H9 (cell line): ENCODE results near the gene EXOC8. TPM values are rescaled to one million over a fixed set of nuclear protein-coding genes. Genes with fewer than 3 reads are reported as not detected.

Source experiments
- DNase-seq: peaks from one replicate; pipeline ENCODE4 v3.0.0-alpha.2; 2017
- H2AFZ ChIP-seq: one replicate; pipeline ENCODE4 v1.6.1; 2013; ENCODE audit warnings: mild to moderate bottlenecking, low read length, control low read depth, moderate library complexity
- H2AK5ac ChIP-seq: 2 replicates; pipeline ENCODE4 v1.6.1; 2013; ENCODE audit warnings: low read length, control low read depth, mixed read lengths; ENCODE audit not compliant: insufficient read length
- H2BK120ac ChIP-seq: one replicate; pipeline ENCODE4 v1.6.1; 2013; ENCODE audit warnings: low read depth, mild to moderate bottlenecking, low read length, control low read depth, inconsistent platforms; ENCODE audit not compliant: poor library complexity, severe bottlenecking
- H2BK12ac ChIP-seq: 2 replicates; pipeline ENCODE4 v1.6.1; 2013; ENCODE audit warnings: low read length, control low read depth, mixed read lengths, low read depth; ENCODE audit not compliant: insufficient read length
- H2BK15ac ChIP-seq: 2 replicates; pipeline ENCODE4 v1.6.1; 2013; ENCODE audit warnings: low read depth, low read length, control low read depth
- H2BK20ac ChIP-seq: one replicate; pipeline ENCODE4 v1.6.1; 2013; ENCODE audit warnings: low read depth, mild to moderate bottlenecking, low read length, control low read depth, inconsistent platforms; ENCODE audit not compliant: poor library complexity, severe bottlenecking
- H2BK5ac ChIP-seq: 2 replicates; pipeline ENCODE4 v1.6.1; 2013; ENCODE audit warnings: low read length, control low read depth, mixed read lengths; ENCODE audit not compliant: insufficient read length
- H3K14ac ChIP-seq: 2 replicates; pipeline ENCODE4 v1.6.1; 2013; ENCODE audit warnings: low read length, control low read depth; ENCODE audit not compliant: insufficient read depth
- H3K18ac ChIP-seq: 2 replicates; pipeline ENCODE4 v1.6.1; 2013; ENCODE audit warnings: low read depth, mild to moderate bottlenecking, mixed read lengths, low read length, control low read depth; ENCODE audit not compliant: insufficient read length
- H3K23ac ChIP-seq: 2 replicates; pipeline ENCODE4 v1.6.1; 2013; ENCODE audit warnings: low read length, control low read depth, mixed read lengths, low read depth; ENCODE audit not compliant: insufficient read length
- H3K23me2 ChIP-seq: 2 replicates; pipeline ENCODE4 v1.6.1; 2013; ENCODE audit warnings: low read depth, mild to moderate bottlenecking, mixed read lengths, low read length, control low read depth; ENCODE audit not compliant: insufficient read length, poor library complexity, severe bottlenecking
- H3K27ac ChIP-seq: 2 replicates; pipeline ENCODE4 v1.5.1; 2013; ENCODE audit warnings: low read length, control low read depth, mixed read lengths, low read depth; ENCODE audit not compliant: insufficient read length
- H3K27me3 ChIP-seq: 2 replicates; pipeline ENCODE4 v1.6.1; 2013; ENCODE audit warnings: low read length, control low read depth, inconsistent platforms; ENCODE audit not compliant: insufficient read depth
- H3K4ac ChIP-seq: 2 replicates; pipeline ENCODE4 v1.6.1; 2013; ENCODE audit warnings: low read depth, mild to moderate bottlenecking, control low read depth, inconsistent platforms, low read length, moderate library complexity
- H3K4me1 ChIP-seq: 2 replicates; pipeline ENCODE4 v1.6.1; 2013; ENCODE audit warnings: low read length, control low read depth, inconsistent platforms; ENCODE audit not compliant: insufficient read depth
- H3K4me2 ChIP-seq: 2 replicates; pipeline ENCODE4 v1.6.1; 2013; ENCODE audit warnings: low read length, control low read depth, mixed read lengths; ENCODE audit not compliant: insufficient read length, insufficient read depth
- H3K56ac ChIP-seq: 2 replicates; pipeline ENCODE4 v1.6.1; 2013; ENCODE audit warnings: low read depth, mild to moderate bottlenecking, mixed read lengths, low read length, control low read depth; ENCODE audit not compliant: insufficient read length
- H3K79me1 ChIP-seq: 2 replicates; pipeline ENCODE4 v1.6.1; 2013; ENCODE audit warnings: low read depth, mild to moderate bottlenecking, moderate library complexity, low read length, control low read depth, inconsistent platforms; ENCODE audit not compliant: insufficient read depth, poor library complexity, severe bottlenecking
- H3K79me2 ChIP-seq: 2 replicates; pipeline ENCODE4 v1.6.1; 2013; ENCODE audit warnings: low read length, control low read depth, inconsistent platforms; ENCODE audit not compliant: insufficient read depth
- H3K9ac ChIP-seq: 2 replicates; pipeline ENCODE4 v1.6.1; 2013; ENCODE audit warnings: low read length, control low read depth, mixed read lengths; ENCODE audit not compliant: insufficient read length; ENCODE audit errors: extremely low read depth
- H3K9me3 ChIP-seq: one replicate; pipeline ENCODE4 v1.6.1; 2013; ENCODE audit warnings: low read depth, low read length, inconsistent platforms; ENCODE audit not compliant: control insufficient read depth
- H3T11ph ChIP-seq: one replicate; pipeline ENCODE4 v1.6.1; 2013; ENCODE audit warnings: mild to moderate bottlenecking, low read length, control low read depth, inconsistent platforms
- H4K20me1 ChIP-seq: one replicate; pipeline ENCODE4 v1.6.1; 2013; ENCODE audit not compliant: control insufficient read depth, insufficient read length, insufficient read depth
- H4K5ac ChIP-seq: 2 replicates; pipeline ENCODE4 v1.6.1; 2013; ENCODE audit warnings: low read depth, mild to moderate bottlenecking, mixed read lengths, low read length, control low read depth; ENCODE audit not compliant: insufficient read length
- H4K8ac ChIP-seq: replicated peaks from 2 replicates; pipeline ENCODE4 v1.6.1; 2013; ENCODE audit warnings: low read length, control low read depth, mixed read lengths, low read depth; ENCODE audit not compliant: insufficient read length
- H4K91ac ChIP-seq: 2 replicates; pipeline ENCODE4 v1.6.1; 2013; ENCODE audit warnings: low read depth, mild to moderate bottlenecking, moderate library complexity, mixed read lengths, low read length, control low read depth; ENCODE audit not compliant: insufficient read length
- H3K27ac Mint-ChIP-seq, 3 experiments: 2 replicates in 2 of 3; 3 replicates in 1 of 3; pipeline ENCODE4 v1.8.0; 2020 to 2021; ENCODE audit warnings: mixed read lengths in 3 of 3, mild to moderate bottlenecking in 1 of 3, moderate library complexity in 1 of 3
- H3K27me3 Mint-ChIP-seq: 2 replicates; pipeline ENCODE4 v1.8.0; 2021; ENCODE audit warnings: low read depth, mild to moderate bottlenecking, moderate library complexity, mixed read lengths
- H3K36me3 Mint-ChIP-seq, 3 experiments: 2 replicates in 2 of 3; 3 replicates in 1 of 3; pipeline ENCODE4 v1.8.0; 2020 to 2021; ENCODE audit warnings: low read depth in 3 of 3, mixed read lengths in 3 of 3; ENCODE audit not compliant: insufficient read depth in 1 of 3
- H3K4me1 Mint-ChIP-seq, 2 experiments: 2 replicates each; pipeline ENCODE4 v1.8.0; 2020; ENCODE audit warnings: mixed read lengths in 2 of 2
- H3K4me3 Mint-ChIP-seq, 2 experiments: 2 replicates in 1 of 2; 3 replicates in 1 of 2; pipeline ENCODE4 v1.8.0; 2020 to 2021; ENCODE audit warnings: mild to moderate bottlenecking in 2 of 2, mixed read lengths in 2 of 2, moderate library complexity in 1 of 2
- H3K9me3 Mint-ChIP-seq, 2 experiments: 2 replicates in 1 of 2; 3 replicates in 1 of 2; pipeline ENCODE4 v1.8.0; 2020; ENCODE audit warnings: mild to moderate bottlenecking in 2 of 2, mixed read lengths in 2 of 2, moderate library complexity in 1 of 2
- WGBS: extraction: QIAGEN DNeasy Blood & Tissue Kit; methylation state at CpG from one replicate; pipeline ENCODE4 v1.1.7; 2013; ENCODE audit warnings: missing lambda C conversion rate, low lambda C conversion rate, mixed read lengths; ENCODE audit not compliant: insufficient read length; ENCODE audit errors: extremely low coverage; 5-methylcytosine and 5-hydroxymethylcytosine counted together
- total RNA-seq: library from RNA; stranded (reverse); gene quantifications from 2 replicates; pipeline ENCODE4 v1.2.1, GENCODE V29; 2021
- TF ChIP-seq, protein P1 (sequence below): fragments of 200-600 bp; sonication (generic); conservative IDR thresholded peaks from 3 replicates; pipeline ENCODE4 v1.8.0; 2021; ENCODE audit warnings: antibody characterized with exemption, mild to moderate bottlenecking

Gene EXOC8
- total RNA-seq, 1 experiment from 2014 or later, result 10.8 TPM

DNA sequence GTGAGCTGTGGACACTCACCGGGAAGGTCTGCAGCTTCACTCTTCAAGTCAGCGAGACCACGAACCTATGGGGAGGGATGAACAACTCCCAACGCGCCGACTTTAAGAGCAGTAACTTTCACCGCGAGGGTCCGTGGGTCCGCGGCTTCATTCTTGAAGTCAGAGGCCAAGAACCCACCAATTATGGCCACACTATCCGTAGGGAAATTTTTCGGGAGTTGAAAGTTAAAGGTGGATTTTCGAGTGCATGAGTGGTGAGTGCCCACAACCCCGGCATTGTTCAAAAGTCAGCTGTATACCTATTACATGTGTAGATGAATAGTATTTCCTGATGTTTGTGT lies 19.7 kb downstream of the EXOC8 start:
- no peak overlapping the region for H3K4ac ChIP-seq

More for the DNA sequence above, 19.7 kb downstream of the EXOC8 start:
- Histone ChIP-seq H2BK120ac (no peak overlapping the region), H3K14ac (no peak overlapping the region), H3T11ph (no peak overlapping the region), H3K23me2 (no peaks in the 10 kb centered on the region), H2BK5ac (no peak overlapping the region), H2BK12ac (no peak overlapping the region), H4K8ac (no peak overlapping the region), H3K27ac (no peak overlapping the region), H2BK15ac (no peak overlapping the region), H3K23ac (no peak overlapping the region), H2BK20ac (no peak overlapping the region), H3K56ac (no peak overlapping the region), H4K91ac (no peak overlapping the region), H4K20me1 (no peaks in the 10 kb centered on the region), H3K9me3 (no peaks in the 10 kb centered on the region), H3K18ac (no peak overlapping the region), H3K79me1 (no peaks in the 10 kb centered on the region), H2AK5ac (no peak overlapping the region), H3K9ac (no peak overlapping the region), H4K5ac (no peak overlapping the region), H3K4me2 (no peak overlapping the region), H3K4me1 (no peaks in the 10 kb centered on the region), H3K27me3 (no peaks in the 10 kb centered on the region), H2AFZ (no peak overlapping the region), H3K79me2 (no peaks in the 10 kb centered on the region)
- Mint-ChIP-seq H3K9me3 (no peaks in the 10 kb centered on the region), H3K4me3 (no peak overlapping the region; a peak in 1 of 5 replicates), H3K27ac (no peak overlapping the region), H3K36me3 (no peaks in the 10 kb centered on the region), H3K27me3 (peaks cover 9% of the 10 kb centered on the region), H3K4me1 (no peaks in the 10 kb centered on the region)
- TF ChIP-seq, protein P1, sequence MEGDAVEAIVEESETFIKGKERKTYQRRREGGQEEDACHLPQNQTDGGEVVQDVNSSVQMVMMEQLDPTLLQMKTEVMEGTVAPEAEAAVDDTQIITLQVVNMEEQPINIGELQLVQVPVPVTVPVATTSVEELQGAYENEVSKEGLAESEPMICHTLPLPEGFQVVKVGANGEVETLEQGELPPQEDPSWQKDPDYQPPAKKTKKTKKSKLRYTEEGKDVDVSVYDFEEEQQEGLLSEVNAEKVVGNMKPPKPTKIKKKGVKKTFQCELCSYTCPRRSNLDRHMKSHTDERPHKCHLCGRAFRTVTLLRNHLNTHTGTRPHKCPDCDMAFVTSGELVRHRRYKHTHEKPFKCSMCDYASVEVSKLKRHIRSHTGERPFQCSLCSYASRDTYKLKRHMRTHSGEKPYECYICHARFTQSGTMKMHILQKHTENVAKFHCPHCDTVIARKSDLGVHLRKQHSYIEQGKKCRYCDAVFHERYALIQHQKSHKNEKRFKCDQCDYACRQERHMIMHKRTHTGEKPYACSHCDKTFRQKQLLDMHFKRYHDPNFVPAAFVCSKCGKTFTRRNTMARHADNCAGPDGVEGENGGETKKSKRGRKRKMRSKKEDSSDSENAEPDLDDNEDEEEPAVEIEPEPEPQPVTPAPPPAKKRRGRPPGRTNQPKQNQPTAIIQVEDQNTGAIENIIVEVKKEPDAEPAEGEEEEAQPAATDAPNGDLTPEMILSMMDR, result no peak
- no CpG with 5 or more reads among the region's 15 CpGs for WGBS
- DNase-seq, result peak; percentile 17
